ENCODE results near the gene TMEM203. TPM values are rescaled to one million over a fixed set of nuclear protein-coding genes. Genes with fewer than 3 reads are reported as not detected.

The TMEM203 gene
- total RNA-seq, 4 donors from 2014 or later = 19.9 to 29.7 (median 22.7) TPM

DNA sequence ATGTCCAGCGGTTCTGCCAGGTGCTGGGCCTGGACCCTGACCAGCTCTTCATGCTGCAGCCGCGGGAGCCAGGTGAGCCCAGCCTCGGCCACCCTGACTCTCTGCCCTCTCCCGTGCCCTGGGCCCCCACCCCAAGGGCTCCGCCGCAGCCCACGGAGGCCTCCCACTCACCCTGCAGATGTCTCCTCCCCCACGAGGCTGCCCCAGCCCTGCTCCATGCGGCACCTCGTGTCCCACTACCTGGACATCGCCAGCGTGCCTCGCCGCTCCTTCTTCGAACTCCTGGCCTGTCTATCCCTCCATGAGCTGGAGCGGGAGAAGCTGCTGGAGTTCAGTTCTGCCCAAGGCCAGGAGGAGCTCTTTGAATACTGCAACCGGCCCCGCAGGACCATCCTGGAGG, 9.2 kb upstream of the TMEM203 start:
- TF ChIP-seq, protein P1, sequence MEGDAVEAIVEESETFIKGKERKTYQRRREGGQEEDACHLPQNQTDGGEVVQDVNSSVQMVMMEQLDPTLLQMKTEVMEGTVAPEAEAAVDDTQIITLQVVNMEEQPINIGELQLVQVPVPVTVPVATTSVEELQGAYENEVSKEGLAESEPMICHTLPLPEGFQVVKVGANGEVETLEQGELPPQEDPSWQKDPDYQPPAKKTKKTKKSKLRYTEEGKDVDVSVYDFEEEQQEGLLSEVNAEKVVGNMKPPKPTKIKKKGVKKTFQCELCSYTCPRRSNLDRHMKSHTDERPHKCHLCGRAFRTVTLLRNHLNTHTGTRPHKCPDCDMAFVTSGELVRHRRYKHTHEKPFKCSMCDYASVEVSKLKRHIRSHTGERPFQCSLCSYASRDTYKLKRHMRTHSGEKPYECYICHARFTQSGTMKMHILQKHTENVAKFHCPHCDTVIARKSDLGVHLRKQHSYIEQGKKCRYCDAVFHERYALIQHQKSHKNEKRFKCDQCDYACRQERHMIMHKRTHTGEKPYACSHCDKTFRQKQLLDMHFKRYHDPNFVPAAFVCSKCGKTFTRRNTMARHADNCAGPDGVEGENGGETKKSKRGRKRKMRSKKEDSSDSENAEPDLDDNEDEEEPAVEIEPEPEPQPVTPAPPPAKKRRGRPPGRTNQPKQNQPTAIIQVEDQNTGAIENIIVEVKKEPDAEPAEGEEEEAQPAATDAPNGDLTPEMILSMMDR (IDR thresholded peaks at IDR 0.05; ENCODE audit: low read depth) = no peak

DNA sequence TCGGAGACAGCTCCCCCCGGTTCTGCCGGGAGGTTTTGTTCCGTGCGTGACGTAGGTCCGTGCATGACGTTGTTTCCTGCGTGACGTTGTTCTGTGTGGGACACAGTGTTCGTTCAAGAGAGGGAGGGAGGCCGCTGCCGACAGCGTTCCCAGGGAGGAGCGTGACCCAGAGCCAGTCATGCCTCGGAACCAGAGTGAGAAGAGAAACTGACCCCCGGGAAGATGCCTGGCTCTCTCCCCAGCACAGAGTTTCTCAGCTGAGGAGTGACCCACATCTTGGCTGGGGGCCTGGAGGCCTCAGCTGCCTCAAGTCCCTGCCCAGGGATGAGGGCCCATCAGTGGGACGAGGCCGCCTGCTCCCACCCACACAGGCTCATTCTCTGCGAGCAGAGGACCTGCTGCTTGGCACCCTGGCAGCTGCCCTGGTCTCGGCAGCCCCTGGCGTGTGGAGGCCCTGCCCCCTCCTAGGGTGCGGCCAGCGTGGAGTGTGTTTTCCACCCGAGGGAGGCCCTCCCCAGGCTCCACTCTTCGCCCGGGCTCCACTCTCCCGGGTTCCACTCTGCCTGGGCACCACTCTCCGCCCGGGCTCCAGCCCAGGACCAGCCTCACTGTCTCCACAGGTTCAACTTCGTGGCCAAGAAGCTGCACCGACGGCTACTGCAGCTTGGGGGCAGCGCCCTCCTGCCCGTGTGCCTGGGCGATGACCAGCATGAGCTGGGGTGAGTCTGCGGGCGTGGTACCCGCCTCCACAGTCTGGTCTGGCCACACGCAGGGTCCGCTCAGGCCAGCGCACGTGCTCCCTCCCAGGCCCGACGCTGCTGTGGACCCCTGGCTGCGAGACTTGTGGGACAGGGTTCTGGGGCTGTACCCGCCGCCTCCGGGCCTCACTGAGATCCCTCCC, 8.0 kb upstream of the TMEM203 start:
- TF ChIP-seq, protein P1 (IDR thresholded peaks at IDR 0.05; ENCODE audit: low read depth) = no peak

DNA sequence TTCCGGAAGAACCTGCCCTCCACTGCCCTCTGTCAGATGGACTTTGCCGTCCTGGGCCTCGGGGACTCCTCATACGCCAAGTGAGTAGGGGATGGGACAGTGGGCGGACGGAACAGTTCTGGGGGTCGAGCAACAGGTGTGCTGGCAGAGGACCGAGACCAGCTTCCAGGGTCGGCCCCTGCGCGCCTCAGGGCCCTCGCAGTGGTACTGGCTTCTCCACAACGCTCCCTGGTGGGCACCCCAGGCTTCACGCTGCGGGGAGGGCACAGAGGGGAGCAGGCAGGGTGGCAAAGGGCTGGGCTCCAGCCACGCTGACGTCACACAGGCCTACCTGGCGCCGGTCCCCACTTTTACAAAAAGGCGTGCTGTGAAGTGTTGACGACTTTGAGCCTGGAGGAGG, 7.1 kb upstream of the TMEM203 start:
- TF ChIP-seq, protein P1 (IDR thresholded peaks at IDR 0.05; ENCODE audit: low read depth) = no peak

DNA sequence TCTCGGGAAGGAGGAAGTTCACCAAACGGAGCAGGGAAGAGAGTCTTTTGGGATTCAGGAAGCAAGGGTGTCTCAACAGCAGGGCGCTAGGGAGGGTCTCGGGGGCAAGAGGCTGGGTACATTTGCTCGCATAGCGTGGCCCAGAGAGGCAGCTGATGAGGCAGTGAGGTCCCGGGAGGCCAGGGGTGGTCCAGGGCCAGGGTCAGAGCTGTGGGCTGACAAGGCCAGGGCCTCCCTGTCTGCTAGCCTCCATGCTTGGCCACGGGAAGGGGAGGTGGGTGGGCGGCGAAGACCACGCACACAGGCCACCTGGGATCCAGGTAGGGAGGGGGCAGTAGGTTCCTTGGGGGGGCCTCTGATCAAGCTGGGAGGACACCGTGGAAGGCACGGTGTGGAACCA, 6.1 kb upstream of the TMEM203 start:
- TF ChIP-seq, protein P1 (IDR thresholded peaks at IDR 0.05; ENCODE audit: low read depth) = no peak

DNA sequence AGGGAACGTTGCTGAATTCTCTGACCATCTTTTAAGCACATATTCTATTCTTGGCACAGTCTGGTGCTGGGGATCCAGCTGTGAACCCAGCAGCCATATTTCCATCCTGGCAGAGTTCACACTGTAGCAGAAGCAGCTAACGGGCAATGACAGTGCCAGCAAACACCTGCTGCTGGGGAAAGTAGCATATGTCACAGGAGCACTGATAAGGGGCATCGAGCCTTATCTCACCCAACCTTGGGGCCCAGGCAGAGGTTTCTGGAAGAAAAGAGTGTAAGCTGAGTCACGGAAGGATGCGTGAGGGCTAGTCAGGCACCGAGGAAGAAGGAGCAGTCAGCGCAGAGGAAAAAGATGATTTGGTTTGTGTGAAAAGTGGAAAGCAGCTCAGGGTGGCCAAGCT, 1.2 kb upstream of the TMEM203 start:
- TF ChIP-seq, protein P1 (IDR thresholded peaks at IDR 0.05; ENCODE audit: low read depth) = no peak

DNA sequence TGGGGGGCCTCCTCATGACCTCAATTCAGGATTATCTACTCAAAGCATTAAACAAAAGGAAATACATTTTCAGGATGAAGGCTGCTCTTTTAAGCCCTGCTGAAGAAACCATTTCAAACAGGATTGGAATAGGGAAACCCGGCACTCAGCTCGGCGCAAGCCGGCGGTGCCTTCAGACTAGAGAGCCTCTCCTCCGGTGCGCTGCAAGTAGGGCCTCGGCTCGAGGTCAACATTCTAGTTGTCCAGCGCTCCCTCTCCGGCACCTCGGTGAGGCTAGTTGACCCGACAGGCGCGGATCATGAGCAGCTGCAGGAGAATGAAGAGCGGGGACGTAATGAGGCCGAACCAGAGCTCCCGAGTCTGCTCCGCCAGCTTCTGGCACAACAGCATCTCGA, 720 bp downstream of the TMEM203 start:
- TF ChIP-seq, protein P1 (IDR thresholded peaks at IDR 0.05; ENCODE audit: low read depth) = no peak

DNA sequence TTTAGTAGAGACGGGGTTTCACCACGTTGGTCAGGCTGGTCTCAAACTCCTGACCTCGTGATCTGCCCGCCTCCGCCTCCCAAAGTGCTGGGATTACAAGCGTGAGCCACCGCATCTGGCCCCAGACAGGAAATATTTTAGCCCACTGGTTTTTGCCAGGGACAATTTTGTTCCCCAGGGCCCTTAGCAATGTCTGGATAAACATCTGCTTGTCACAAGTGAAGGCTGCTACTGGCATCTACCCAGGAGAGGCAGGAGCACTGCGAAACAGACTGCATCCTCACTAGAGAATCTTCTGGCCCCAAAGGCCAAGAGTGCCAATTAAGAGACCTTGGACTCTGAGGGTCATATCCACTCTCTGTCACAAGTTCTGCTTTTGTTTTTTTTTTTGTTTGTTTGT, 2.5 kb downstream of the TMEM203 start:
- TF ChIP-seq, protein P1 (IDR thresholded peaks at IDR 0.05; ENCODE audit: low read depth) = no peak
